ENCODE data around the gene SLC12A4.

DNA sequence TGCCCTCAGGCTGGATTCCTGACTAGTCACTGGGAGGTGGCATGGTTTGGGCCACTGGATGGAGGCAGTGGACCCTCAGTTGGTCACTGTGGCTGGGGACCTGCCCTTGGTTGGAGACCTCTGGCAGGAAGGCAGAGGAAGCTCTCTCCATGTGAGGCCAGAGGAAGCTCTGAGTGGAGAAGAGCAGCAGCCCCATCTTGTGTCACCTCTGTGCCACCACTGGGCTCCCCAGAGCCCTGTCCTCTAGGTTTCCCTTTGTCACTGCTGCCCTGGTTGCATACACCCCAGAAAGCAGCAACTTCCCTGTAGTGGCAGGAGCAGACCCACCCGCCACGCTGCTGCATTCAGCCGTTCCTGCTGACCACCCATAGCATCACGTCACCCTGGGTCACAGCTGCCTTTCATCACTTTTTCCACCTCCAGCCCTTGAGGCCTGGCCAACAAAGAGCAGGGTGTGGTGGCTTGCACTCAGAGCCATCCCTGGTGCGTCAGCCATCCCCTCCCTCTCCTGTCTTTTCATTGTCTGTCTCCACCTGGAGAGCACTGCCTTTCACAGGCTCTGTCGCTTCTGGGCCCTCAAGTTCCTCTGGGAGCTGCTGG lies 48.7 kb downstream of the SLC12A4 start:
- TF ChIP-seq ZNF614 (CRISPR knock-in tag; IDR thresholded peaks at IDR 0.05; ENCODE audit: borderline replicate concordance) (no peak), ZNF343 (CRISPR knock-in tag; IDR thresholded peaks at IDR 0.05) (no peak), ZNF75D (CRISPR knock-in tag; IDR thresholded peaks at IDR 0.05; ENCODE audit: borderline replicate concordance) (no peak), ZNF138 (CRISPR knock-in tag; IDR thresholded peaks at IDR 0.05; ENCODE audit: low read depth) (no peak)
- TF ChIP-seq, protein P1, sequence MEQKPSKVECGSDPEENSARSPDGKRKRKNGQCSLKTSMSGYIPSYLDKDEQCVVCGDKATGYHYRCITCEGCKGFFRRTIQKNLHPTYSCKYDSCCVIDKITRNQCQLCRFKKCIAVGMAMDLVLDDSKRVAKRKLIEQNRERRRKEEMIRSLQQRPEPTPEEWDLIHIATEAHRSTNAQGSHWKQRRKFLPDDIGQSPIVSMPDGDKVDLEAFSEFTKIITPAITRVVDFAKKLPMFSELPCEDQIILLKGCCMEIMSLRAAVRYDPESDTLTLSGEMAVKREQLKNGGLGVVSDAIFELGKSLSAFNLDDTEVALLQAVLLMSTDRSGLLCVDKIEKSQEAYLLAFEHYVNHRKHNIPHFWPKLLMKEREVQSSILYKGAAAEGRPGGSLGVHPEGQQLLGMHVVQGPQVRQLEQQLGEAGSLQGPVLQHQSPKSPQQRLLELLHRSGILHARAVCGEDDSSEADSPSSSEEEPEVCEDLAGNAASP (CRISPR knock-in tag; IDR thresholded peaks at IDR 0.05; ENCODE audit: borderline replicate concordance) = no peak
- TF ChIP-seq, protein P2, sequence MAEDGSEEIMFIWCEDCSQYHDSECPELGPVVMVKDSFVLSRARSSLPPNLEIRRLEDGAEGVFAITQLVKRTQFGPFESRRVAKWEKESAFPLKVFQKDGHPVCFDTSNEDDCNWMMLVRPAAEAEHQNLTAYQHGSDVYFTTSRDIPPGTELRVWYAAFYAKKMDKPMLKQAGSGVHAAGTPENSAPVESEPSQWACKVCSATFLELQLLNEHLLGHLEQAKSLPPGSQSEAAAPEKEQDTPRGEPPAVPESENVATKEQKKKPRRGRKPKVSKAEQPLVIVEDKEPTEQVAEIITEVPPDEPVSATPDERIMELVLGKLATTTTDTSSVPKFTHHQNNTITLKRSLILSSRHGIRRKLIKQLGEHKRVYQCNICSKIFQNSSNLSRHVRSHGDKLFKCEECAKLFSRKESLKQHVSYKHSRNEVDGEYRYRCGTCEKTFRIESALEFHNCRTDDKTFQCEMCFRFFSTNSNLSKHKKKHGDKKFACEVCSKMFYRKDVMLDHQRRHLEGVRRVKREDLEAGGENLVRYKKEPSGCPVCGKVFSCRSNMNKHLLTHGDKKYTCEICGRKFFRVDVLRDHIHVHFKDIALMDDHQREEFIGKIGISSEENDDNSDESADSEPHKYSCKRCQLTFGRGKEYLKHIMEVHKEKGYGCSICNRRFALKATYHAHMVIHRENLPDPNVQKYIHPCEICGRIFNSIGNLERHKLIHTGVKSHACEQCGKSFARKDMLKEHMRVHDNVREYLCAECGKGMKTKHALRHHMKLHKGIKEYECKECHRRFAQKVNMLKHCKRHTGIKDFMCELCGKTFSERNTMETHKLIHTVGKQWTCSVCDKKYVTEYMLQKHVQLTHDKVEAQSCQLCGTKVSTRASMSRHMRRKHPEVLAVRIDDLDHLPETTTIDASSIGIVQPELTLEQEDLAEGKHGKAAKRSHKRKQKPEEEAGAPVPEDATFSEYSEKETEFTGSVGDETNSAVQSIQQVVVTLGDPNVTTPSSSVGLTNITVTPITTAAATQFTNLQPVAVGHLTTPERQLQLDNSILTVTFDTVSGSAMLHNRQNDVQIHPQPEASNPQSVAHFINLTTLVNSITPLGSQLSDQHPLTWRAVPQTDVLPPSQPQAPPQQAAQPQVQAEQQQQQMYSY (CRISPR knock-in tag; IDR thresholded peaks at IDR 0.05) = no peak
- TF ChIP-seq, protein P3, sequence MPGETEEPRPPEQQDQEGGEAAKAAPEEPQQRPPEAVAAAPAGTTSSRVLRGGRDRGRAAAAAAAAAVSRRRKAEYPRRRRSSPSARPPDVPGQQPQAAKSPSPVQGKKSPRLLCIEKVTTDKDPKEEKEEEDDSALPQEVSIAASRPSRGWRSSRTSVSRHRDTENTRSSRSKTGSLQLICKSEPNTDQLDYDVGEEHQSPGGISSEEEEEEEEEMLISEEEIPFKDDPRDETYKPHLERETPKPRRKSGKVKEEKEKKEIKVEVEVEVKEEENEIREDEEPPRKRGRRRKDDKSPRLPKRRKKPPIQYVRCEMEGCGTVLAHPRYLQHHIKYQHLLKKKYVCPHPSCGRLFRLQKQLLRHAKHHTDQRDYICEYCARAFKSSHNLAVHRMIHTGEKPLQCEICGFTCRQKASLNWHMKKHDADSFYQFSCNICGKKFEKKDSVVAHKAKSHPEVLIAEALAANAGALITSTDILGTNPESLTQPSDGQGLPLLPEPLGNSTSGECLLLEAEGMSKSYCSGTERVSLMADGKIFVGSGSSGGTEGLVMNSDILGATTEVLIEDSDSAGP (CRISPR knock-in tag; IDR thresholded peaks at IDR 0.05; ENCODE audit: borderline replicate concordance) = no peak
